GM12878 (cell line): Measurements from ENCODE around the gene RIPOR3. TPM values are rescaled to one million over a fixed set of nuclear protein-coding genes. Genes with fewer than 3 reads are reported as not detected.

Experiments used
- ATAC-seq: fragments of 200-7000 bp; cut with Tn5 transposase; 3 replicates; pipeline ENCODE4 v1.9.1; 2020; ENCODE audit warnings: mild to moderate bottlenecking, moderate library complexity
- BruUV-seq: library from RNA; stranded (reverse); fragments of 400-500 nt; replicated peaks from 2 replicates; lab custom pipeline; 2021; lab: Mats Ljungman, UMichigan
- CTCF ChIA-PET: fragments of 300-600 bp; sonication (Branson Sonifier 250); formaldehyde crosslinking; extraction: SDS; loops from one replicate; lab custom pipeline; 2021; ENCODE audit warnings: inconsistent platforms; lab: Yijun Ruan, JAX
- POLR2A ChIA-PET: fragments of 350-600 bp; formaldehyde crosslinking; extraction: SDS; loops from one replicate; lab custom pipeline; 2021; ENCODE audit warnings: inconsistent platforms; lab: Charles Lee
- RAD21 ChIA-PET: fragments of 300-600 bp; sonication (Branson Sonifier 250); formaldehyde crosslinking; loops from one replicate; lab custom pipeline; 2023; ENCODE audit warnings: antibody characterized with exemption; ENCODE audit not compliant: unreplicated experiment; lab: Charles Lee
- SMC1A ChIA-PET: fragments of 300-600 bp; sonication (Branson Sonifier 250); formaldehyde crosslinking; loops from one replicate; lab custom pipeline; 2023; ENCODE audit not compliant: unreplicated experiment, uncharacterized antibody; lab: Charles Lee
- DNase-seq: peaks from one replicate; pipeline ENCODE4 v3.0.0-alpha.2; 2011; ENCODE audit warnings: low read depth, low spot score
- FAIRE-seq: peaks from 3 replicates; lab custom pipeline; 2011; peaks lifted over from hg19 to GRCh38; lab: Jason Lieb, UNC
- H2AFZ ChIP-seq: 2 replicates; pipeline ENCODE4 v1.6.0; 2011; ENCODE audit warnings: low read depth, low read length, control low read depth; ENCODE audit not compliant: control insufficient read depth
- H3K27ac ChIP-seq: 2 replicates; pipeline ENCODE4 v1.5.1; 2011; ENCODE audit warnings: control low read depth; ENCODE audit not compliant: control insufficient read depth, insufficient read depth
- H3K27me3 ChIP-seq, 2 experiments: replicated peaks in 1 of 2; 2 replicates each; pipeline versions ENCODE4 v1.6.0 to v1.6.1; 2011; ENCODE audit warnings: low read length in 1 of 2; ENCODE audit not compliant: control insufficient read depth in 2 of 2, insufficient read depth in 2 of 2
- H3K36me3 ChIP-seq, 2 experiments: 2 replicates each; pipeline ENCODE4 v1.5.1; 2011; ENCODE audit warnings: low read length in 1 of 2; ENCODE audit not compliant: control insufficient read depth in 2 of 2, insufficient read depth in 2 of 2
- H3K4me1 ChIP-seq: 2 replicates; pipeline ENCODE4 v1.6.1; 2011; ENCODE audit warnings: mild to moderate bottlenecking, low read length, moderate library complexity, mixed read lengths; ENCODE audit not compliant: control insufficient read depth, insufficient read depth
- H3K4me2 ChIP-seq: 2 replicates; pipeline ENCODE4 v1.6.0; 2011; ENCODE audit warnings: control low read depth; ENCODE audit not compliant: control insufficient read depth, insufficient read depth
- H3K4me3 ChIP-seq: fragments of 200-600 bp; sonication (generic); 2 replicates; pipeline ENCODE4 v1.5.1; 2016
- H3K79me2 ChIP-seq: 2 replicates; pipeline ENCODE4 v1.6.0; 2011; ENCODE audit warnings: low read length; ENCODE audit not compliant: control insufficient read depth, insufficient read depth
- H3K9ac ChIP-seq: 2 replicates; pipeline ENCODE4 v1.8.0; 2011; ENCODE audit warnings: low read length, control low read depth, mixed read lengths; ENCODE audit not compliant: control insufficient read depth, insufficient read depth
- H3K9me3 ChIP-seq: replicated peaks from 3 replicates; pipeline ENCODE4 v1.5.1; 2011; ENCODE audit warnings: mild to moderate bottlenecking, low read length; ENCODE audit not compliant: control insufficient read depth, insufficient read depth
- H4K20me1 ChIP-seq: 2 replicates; pipeline ENCODE4 v1.6.0; 2011; ENCODE audit not compliant: control insufficient read depth, insufficient read depth
- CHD2 ChIP-seq: IDR thresholded peaks from 2 replicates; pipeline ENCODE4 v1.6.1; 2011; ENCODE audit warnings: low read depth, low read length, improper control_type of control experiment, borderline replicate concordance
- ESRRA ChIP-seq: IDR thresholded peaks from 2 replicates; pipeline ENCODE4 v1.6.1; 2012; ENCODE audit warnings: mild to moderate bottlenecking, low read length, improper control_type of control experiment
- FOXM1 ChIP-seq: IDR thresholded peaks from 2 replicates; pipeline ENCODE4 v1.6.1; 2012; ENCODE audit warnings: low read depth, mild to moderate bottlenecking, inconsistent platforms, low read length, moderate library complexity
- IRF5 ChIP-seq: fragments of 450-650 bp; IDR thresholded peaks from 2 replicates; pipeline ENCODE4 v1.6.1; 2017; ENCODE audit warnings: borderline replicate concordance
- JUND ChIP-seq: IDR thresholded peaks from 2 replicates; pipeline ENCODE4 v1.6.1; 2012; ENCODE audit warnings: low read depth, mild to moderate bottlenecking, low read length, improper control_type of control experiment, moderate library complexity
- MYC ChIP-seq: IDR thresholded peaks from 2 replicates; pipeline ENCODE4 v1.6.1; 2011; ENCODE audit warnings: mild to moderate bottlenecking, low read length, moderate library complexity, inconsistent platforms; ENCODE audit not compliant: insufficient read depth, insufficient replicate concordance, insufficient read length, severe bottlenecking
- NBN ChIP-seq: fragments of 450-650 bp; IDR thresholded peaks from 2 replicates; pipeline ENCODE4 v1.6.1; 2016
- RELA ChIP-seq: fragments of 450-650 bp; IDR thresholded peaks from 2 replicates; pipeline ENCODE4 v1.8.0; 2014; ENCODE audit warnings: borderline replicate concordance; ENCODE audit not compliant: partially characterized antibody
- TAF1 ChIP-seq: IDR thresholded peaks from 2 replicates; pipeline ENCODE4 v1.6.1; 2011; ENCODE audit warnings: mild to moderate bottlenecking, low read depth, low read length, borderline replicate concordance
- ZNF217 ChIP-seq: fragments of 450-650 bp; IDR thresholded peaks from 2 replicates; pipeline ENCODE4 v1.6.1; 2017; ENCODE audit warnings: antibody characterized with exemption, mild to moderate bottlenecking
- ZNF24 ChIP-seq: fragments of 450-650 bp; IDR thresholded peaks from 2 replicates; pipeline ENCODE4 v1.6.1; 2017; ENCODE audit warnings: antibody characterized with exemption, mild to moderate bottlenecking
- WGBS: methylation state at CpG from one replicate; pipeline ENCODE4 v1.1.6; 2016; ENCODE audit warnings: low lambda C conversion rate; ENCODE audit not compliant: insufficient replicate concordance, insufficient coverage; ENCODE audit errors: missing lambda C conversion rate; 5-methylcytosine and 5-hydroxymethylcytosine counted together
- in situ Hi-C: fragments of 300-500 bp; cut with MboI; formaldehyde crosslinking; loops from 9 replicates; pipeline ENCODE4 v1.14.3; 2018; ENCODE audit warnings: mixed read lengths
- intact Hi-C: fragments of 100-400 bp; cut with micrococcal nuclease; formaldehyde crosslinking; loops from one replicate; pipeline ENCODE4 v1.14.2; 2022; ENCODE audit not compliant: unreplicated experiment
- polyA plus RNA-seq, 11 experiments: library from polyadenylated mRNA; depleted of rRNA in 4 of 11; unstranded in 6 of 11; stranded (reverse) in 5 of 11; fragments of >200 nt; fragmentation: Nextera tagmentation in 4 of 11; fragmentation: Illumina TruSeq in 1 of 11; extraction: Ambion mirVana in 4 of 11; extraction: Trizol in 1 of 11; gene quantifications; 1 replicate in 1 of 11; 2 replicates in 10 of 11; pipeline versions ENCODE4 v1.2.1 to v1.2.3, GENCODE V29; 2011 to 2016; ENCODE audit warnings: inconsistent platforms in 2 of 11, missing spikeins in 2 of 11, low read depth in 1 of 11
- total RNA-seq, 4 experiments: library from RNA; depleted of rRNA in 3 of 4; stranded (reverse); fragments of >200 nt in 3 of 4; fragmentation: Illumina TruSeq in 1 of 4; extraction: Trizol in 1 of 4; gene quantifications; 2 replicates each; pipeline versions ENCODE4 v1.2.1 to v1.2.3, GENCODE V29; 2013 to 2021
- TF ChIP-seq, protein P1 (sequence below): IDR thresholded peaks from 2 replicates; pipeline ENCODE4 v1.6.1; 2011; ENCODE audit warnings: borderline replicate concordance, low read depth, mild to moderate bottlenecking, moderate library complexity, mixed read lengths, low read length; ENCODE audit not compliant: insufficient read depth; ENCODE audit errors: extremely low read length
- TF ChIP-seq, protein P2 (sequence below): IDR thresholded peaks from 2 replicates; pipeline ENCODE4 v1.6.1; 2012; ENCODE audit warnings: improper control_type of control experiment, low read depth, low read length; ENCODE audit not compliant: insufficient replicate concordance
- TF ChIP-seq, protein P3 (sequence below): IDR thresholded peaks from 2 replicates; pipeline ENCODE4 v1.6.1; 2011; ENCODE audit warnings: low read depth, mild to moderate bottlenecking, low read length, moderate library complexity, borderline replicate concordance; ENCODE audit errors: extremely low read depth

The RIPOR3 gene
- total and polyA plus RNA-seq, 10 of the 15 experiments (the other 5 are each of a cell fraction or from before 2014, with no cell fraction given), result 0.04 to 0.55 (median 0.12) TPM; not detected in 6

DNA sequence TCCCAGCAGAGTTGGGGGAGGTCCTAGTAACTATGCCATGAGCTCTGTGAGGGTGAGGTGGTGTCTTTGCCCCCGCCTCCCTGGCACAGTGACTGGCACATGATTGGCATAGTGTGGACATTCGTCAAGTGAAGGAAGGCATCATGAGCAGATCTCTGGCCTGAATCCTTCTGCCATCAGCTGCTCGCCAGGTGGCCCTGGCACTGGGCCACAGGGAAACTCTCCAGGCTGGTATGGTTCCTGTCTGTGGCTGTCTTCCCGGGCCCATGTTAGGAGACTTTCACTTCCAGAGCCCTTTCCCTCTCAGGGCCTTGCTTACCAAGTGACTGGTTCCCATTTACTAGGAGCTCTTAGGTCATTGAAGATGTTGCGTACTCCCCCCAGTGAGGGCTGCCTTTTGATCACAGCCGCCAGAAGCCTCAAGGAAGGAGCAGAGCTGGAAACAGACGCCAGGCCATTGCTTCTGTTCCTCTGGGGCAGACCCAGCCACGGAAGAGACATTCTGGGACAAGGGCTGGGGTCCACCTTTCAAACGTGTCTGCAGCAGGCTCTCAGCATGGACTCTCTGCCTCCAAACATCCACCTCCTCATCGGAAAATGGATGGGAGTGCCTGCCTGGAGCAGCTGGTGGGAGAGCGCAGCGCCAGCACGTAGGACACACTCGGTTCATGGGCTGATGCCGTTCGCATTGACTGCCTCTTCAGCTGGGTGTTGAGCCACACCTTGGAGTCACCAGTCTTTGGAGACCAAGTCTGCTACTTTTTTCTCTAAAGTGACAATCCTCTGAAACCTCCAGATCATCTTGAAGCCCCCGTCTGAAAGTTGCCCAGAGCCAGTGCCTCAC, 113.9 kb downstream of the RIPOR3 start:
- FAIRE-seq, result no peak
- H3K27ac ChIP-seq, result no peak overlapping the region
- peaks cover 6% of the 10 kb centered on the region; the same call in 1 of the 2 replicates for H4K20me1 ChIP-seq
- WGBS, result 89% methylated on average over 17 of the region's 17 CpGs
- intact Hi-C loops (no loop called here), in situ Hi-C loops (loop anchor here (5.0 kb wide), 1 partner anchor 105 kb away; no protein-coding TSS in a partner anchor)
- no peaks in the 10 kb centered on the region for H3K27me3 ChIP-seq
- ChIA-PET POLR2A (no interaction called here), SMC1A (interaction anchor here (73.1 kb wide), 1 partner anchor 68 kb away, joined by 2799 read pairs; the partner anchor contains the start of gene PTPN1), RAD21 (interaction anchor here (2.7 to 3.6 kb wide), 3 partner anchors 65 to 113 kb away, joined by 8 to 29 read pairs (median 14); partner anchors contain the start of gene PTPN1), CTCF (interaction anchor here (0.7 to 11.4 kb wide), 9 partner anchors 11 to 114 kb away, joined by 3 to 240 read pairs (median 4); no protein-coding TSS in a partner anchor)
- no peak overlapping the region for H3K4me3 ChIP-seq
- H3K4me1 ChIP-seq, result no peaks in the 10 kb centered on the region
- H3K79me2 ChIP-seq, result peaks cover 7% of the 10 kb centered on the region
- H3K36me3 ChIP-seq, result peaks cover 44 to 61% of the 10 kb centered on the region in 2 experiments
- no TSS peak for BruUV-seq
- no peaks in the 10 kb centered on the region for H3K9me3 ChIP-seq
- H2AFZ ChIP-seq, result no peak overlapping the region
- no peak for ATAC-seq
- no peak overlapping the region for H3K9ac ChIP-seq
- H3K4me2 ChIP-seq, result no peak overlapping the region
- DNase-seq, result no peak
- no peak for TF ChIP-seq MYC
- no peak for TF ChIP-seq RELA
- no peak for TF ChIP-seq FOXM1
- TF ChIP-seq JUND, result no peak
- no peak for TF ChIP-seq NBN
- TF ChIP-seq ESRRA, result no peak
- TF ChIP-seq CHD2, result no peak
- TF ChIP-seq IRF5, result no peak
- TF ChIP-seq, protein P1, sequence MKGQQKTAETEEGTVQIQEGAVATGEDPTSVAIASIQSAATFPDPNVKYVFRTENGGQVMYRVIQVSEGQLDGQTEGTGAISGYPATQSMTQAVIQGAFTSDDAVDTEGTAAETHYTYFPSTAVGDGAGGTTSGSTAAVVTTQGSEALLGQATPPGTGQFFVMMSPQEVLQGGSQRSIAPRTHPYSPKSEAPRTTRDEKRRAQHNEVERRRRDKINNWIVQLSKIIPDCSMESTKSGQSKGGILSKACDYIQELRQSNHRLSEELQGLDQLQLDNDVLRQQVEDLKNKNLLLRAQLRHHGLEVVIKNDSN, result no peak
- TF ChIP-seq ZNF24, result no peak
- TF ChIP-seq, protein P2, sequence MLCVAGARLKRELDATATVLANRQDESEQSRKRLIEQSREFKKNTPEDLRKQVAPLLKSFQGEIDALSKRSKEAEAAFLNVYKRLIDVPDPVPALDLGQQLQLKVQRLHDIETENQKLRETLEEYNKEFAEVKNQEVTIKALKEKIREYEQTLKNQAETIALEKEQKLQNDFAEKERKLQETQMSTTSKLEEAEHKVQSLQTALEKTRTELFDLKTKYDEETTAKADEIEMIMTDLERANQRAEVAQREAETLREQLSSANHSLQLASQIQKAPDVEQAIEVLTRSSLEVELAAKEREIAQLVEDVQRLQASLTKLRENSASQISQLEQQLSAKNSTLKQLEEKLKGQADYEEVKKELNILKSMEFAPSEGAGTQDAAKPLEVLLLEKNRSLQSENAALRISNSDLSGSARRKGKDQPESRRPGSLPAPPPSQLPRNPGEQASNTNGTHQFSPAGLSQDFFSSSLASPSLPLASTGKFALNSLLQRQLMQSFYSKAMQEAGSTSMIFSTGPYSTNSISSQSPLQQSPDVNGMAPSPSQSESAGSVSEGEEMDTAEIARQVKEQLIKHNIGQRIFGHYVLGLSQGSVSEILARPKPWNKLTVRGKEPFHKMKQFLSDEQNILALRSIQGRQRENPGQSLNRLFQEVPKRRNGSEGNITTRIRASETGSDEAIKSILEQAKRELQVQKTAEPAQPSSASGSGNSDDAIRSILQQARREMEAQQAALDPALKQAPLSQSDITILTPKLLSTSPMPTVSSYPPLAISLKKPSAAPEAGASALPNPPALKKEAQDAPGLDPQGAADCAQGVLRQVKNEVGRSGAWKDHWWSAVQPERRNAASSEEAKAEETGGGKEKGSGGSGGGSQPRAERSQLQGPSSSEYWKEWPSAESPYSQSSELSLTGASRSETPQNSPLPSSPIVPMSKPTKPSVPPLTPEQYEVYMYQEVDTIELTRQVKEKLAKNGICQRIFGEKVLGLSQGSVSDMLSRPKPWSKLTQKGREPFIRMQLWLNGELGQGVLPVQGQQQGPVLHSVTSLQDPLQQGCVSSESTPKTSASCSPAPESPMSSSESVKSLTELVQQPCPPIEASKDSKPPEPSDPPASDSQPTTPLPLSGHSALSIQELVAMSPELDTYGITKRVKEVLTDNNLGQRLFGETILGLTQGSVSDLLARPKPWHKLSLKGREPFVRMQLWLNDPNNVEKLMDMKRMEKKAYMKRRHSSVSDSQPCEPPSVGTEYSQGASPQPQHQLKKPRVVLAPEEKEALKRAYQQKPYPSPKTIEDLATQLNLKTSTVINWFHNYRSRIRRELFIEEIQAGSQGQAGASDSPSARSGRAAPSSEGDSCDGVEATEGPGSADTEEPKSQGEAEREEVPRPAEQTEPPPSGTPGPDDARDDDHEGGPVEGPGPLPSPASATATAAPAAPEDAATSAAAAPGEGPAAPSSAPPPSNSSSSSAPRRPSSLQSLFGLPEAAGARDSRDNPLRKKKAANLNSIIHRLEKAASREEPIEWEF, result no peak
- TF ChIP-seq, protein P3, sequence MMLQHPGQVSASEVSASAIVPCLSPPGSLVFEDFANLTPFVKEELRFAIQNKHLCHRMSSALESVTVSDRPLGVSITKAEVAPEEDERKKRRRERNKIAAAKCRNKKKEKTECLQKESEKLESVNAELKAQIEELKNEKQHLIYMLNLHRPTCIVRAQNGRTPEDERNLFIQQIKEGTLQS, result no peak
- no peak for TF ChIP-seq ZNF217
- TF ChIP-seq TAF1, result no peak
